ENCODE results near the gene MSTN.

MSTN gene

DNA sequence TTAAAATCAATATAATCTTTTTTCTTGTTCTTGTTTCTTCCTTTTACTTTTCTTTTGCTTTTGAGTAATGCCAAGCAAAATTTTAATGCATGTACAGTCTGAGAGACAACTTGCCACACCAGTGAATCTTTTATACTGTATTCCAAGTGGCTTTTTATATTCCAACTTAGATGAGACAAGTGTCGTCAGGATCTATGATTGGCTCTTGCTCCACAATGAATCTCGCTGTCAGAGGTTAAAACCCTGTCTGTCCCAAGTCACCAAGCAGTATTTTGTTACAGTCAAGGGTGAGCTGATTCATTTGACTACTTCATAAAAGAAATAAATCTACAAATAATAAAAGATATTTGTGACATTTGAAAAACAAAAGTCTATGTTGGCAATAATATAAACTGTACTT is at the start of gene MSTN:
Gene MSTN (minus strand): TSS at position 129 of the 400 bp plus-strand sequence. CDS start 133 bp downstream, outside the sequence.
- DNase-seq (ENCODE audit: low read depth, low spot score) = no peak

- DNase-seq (ENCODE audit: low read depth, low spot score) = no peak
These were observed 48.6 kb upstream of the MSTN start for GRCh38 chr2:190111166-190111565.

GRCh38 chr2:190110699-190111098 is 48.2 kb upstream of the MSTN start:
- no peak for DNase-seq (ENCODE audit: low read depth, low spot score)

GRCh38 chr2:190110131-190110530 is 47.6 kb upstream of the MSTN start:
- DNase-seq (ENCODE audit: low read depth, low spot score) = no peak

DNA sequence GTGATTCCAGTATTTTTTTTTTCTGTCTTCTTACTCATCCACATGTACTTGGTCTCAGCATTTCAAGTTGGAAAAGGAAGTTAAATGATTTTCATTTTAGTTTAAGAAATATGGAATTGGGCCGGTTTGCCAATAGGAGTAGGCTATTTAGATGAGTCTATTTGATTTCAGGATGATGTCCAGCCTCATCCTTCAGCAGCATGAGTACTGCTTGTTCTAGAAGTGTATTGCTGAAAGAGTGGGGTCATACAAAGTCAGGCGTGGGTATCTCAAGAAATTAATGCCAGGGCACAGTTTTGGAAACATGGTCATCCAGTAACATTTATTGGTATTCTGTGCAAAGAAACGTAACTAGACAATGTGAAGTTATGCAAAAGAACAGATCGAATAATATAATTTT is 44.9 kb upstream of the MSTN start:
- no peak for DNase-seq (ENCODE audit: low read depth, low spot score)

DNA sequence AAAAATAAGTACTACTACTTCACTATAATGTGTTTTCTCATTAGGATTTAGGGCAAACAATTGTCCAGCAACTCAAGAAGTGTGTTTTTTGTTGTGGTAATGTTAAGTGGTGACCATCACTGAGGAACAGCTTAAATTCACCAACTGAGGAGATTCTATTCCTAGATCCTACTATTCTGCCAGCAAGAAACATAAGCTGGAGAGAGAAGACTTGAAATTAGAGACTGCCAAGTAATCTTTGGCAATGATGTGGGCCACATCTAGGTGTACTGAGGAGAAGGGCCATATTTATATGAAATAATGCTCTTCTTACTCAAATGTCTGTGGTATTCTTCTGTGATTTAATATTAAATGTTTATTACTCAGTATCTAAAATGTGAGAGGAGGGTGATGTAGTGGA is 44.3 kb upstream of the MSTN start:
- DNase-seq (ENCODE audit: low read depth, low spot score) = no peak

- DNase-seq (ENCODE audit: low read depth, low spot score) = no peak
These were observed 43.0 kb upstream of the MSTN start for GRCh38 chr2:190105554-190105953.

- no peak for DNase-seq (ENCODE audit: low read depth, low spot score)
These were observed 40.6 kb upstream of the MSTN start for GRCh38 chr2:190103144-190103543.

GRCh38 chr2:190099890-190100697 is 37.6 kb upstream of the MSTN start:
- DNase-seq (ENCODE audit: low read depth, low spot score) = no peak

- no peak for DNase-seq (ENCODE audit: low read depth, low spot score)
These were observed 36.3 kb upstream of the MSTN start for GRCh38 chr2:190098851-190099250.

- DNase-seq (ENCODE audit: low read depth, low spot score) = no peak
These were observed 34.6 kb upstream of the MSTN start for GRCh38 chr2:190097115-190097514.

GRCh38 chr2:190094316-190094871 is 31.9 kb upstream of the MSTN start:
- DNase-seq (ENCODE audit: low read depth, low spot score) = no peak

DNA sequence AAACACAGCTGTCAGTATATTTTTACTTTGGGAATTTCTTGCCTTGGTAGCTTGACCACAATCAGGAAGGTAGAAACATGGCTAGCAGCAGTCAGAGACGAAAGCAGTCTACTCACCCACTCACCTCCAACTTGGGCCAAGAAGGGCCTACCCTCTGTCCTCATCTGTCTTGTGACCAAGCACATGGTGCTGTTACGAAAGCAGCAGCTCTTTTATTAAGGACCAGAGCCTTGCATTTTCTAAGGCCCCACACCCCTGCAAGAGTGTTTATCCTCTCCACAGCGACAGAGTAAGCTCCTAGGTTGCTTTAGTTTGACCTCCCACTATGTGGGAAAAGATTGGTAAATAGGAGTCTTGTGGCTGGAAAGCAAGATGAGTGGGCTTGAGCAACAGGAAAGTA is 31.3 kb upstream of the MSTN start:
- no peak for DNase-seq (ENCODE audit: low read depth, low spot score)

- no peak for DNase-seq (ENCODE audit: low read depth, low spot score)
These were observed 27.6 kb upstream of the MSTN start for GRCh38 chr2:190090148-190090547.

DNA sequence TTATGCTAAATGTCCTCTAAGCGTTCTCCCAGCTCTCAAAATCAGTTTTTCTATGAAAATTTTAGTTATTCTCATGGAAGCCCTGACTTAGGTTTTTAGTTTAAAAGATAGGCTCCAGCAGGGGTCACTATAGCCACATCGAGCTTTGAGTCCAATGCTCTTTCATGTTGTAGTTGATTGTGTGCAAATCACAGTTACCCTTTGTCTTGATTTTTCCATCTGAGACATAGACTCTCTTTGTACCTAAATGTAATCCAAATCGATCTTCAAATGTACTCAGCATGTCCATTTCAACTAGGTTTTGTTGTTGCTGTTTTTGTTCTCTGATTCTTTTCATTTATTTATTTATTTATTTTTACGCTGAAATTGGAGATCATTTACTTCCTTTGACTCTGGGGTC is 26.4 kb upstream of the MSTN start:
- peak; percentile 20 for DNase-seq (ENCODE audit: low read depth, low spot score)

GRCh38 chr2:190084704-190085103 is 22.2 kb upstream of the MSTN start:
- no peak for DNase-seq (ENCODE audit: low read depth, low spot score)

DNA sequence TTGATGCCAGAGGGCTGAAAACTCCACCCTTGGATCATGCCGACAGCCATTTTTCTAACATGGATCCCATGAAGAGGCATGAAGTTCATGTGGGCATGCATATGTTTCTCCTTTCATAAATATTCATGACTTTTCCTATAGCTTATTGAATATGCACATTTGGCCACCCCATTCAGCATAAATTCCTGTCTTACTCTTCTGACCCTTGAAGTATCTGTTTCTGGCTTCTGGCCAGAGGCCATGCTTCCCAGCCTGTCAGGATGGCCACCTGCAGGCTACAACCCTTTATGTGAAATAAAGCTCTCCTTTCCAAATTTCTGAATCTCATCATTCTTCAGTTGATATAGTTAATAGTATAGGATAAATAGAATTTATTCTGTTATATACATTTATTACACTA is 19.6 kb upstream of the MSTN start:
- DNase-seq (ENCODE audit: low read depth, low spot score) = no peak

- no peak for DNase-seq (ENCODE audit: low read depth, low spot score)
These were observed 18.1 kb upstream of the MSTN start for GRCh38 chr2:190080527-190081049.

- no peak for DNase-seq (ENCODE audit: low read depth, low spot score)
These were observed 16.6 kb upstream of the MSTN start for GRCh38 chr2:190079160-190079559.

GRCh38 chr2:190075623-190076022 is 13.1 kb upstream of the MSTN start:
- DNase-seq (ENCODE audit: low read depth, low spot score) = no peak

DNA sequence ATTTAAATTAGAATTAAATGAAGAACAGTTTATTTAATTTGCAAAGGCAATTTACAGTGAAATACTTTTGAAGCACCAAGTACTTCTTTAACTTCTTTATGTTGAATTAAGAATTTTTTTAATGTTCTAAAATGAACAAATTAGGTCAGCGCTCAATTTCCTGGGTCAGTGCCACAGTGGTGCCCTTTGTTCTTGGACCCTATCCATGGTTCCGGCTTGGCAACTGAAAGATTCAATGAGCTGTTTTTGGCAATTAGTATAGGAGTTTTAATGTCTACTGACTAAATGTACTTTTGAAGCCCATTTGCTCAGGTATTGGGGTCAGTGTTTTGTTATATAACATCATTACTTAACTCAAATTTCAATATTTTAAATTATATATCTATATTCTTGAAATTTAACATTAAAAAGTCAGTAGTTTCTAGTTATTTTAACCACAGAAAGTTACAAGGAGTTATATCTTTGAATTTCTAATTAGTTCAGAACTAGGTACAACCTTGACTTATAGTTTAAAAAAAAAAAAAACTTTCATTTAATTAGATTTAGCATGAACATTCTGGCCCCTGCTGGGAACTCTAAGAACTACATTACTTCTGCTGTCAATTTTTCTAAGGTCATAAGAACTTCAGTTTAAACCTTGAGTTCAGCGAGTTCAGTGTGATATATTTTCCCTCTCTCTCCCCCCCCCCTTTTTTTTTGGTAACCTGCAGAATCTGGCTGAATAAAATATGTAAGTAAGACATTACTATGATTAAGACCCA is 7.6 kb upstream of the MSTN start:
- no peak for DNase-seq (ENCODE audit: low read depth, low spot score)

- no peak for DNase-seq (ENCODE audit: low read depth, low spot score)
These were observed 6.2 kb upstream of the MSTN start for GRCh38 chr2:190068764-190069163.
